ENCODE measurements around the gene KSR1.

DNA sequence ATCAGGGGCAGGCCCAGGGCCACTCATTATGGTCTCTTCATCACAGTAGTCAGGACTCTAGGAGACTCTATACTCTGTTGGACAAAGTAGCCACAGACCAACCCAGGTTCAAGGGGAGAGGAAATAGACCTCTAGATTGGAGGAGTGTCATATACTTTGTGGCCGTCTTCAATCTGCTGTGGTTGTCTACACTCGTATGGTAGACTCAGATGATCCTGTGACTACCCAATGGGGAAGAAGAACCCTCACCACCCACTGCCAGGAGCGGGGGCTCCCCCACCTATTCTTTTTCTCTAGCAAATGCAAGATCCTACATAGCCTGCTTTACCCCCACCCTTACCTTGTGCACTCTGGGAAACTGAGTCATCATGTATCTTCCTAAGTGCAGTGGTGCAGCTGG is 80.5 kb downstream of the KSR1 start:
- TF ChIP-seq, protein P1, sequence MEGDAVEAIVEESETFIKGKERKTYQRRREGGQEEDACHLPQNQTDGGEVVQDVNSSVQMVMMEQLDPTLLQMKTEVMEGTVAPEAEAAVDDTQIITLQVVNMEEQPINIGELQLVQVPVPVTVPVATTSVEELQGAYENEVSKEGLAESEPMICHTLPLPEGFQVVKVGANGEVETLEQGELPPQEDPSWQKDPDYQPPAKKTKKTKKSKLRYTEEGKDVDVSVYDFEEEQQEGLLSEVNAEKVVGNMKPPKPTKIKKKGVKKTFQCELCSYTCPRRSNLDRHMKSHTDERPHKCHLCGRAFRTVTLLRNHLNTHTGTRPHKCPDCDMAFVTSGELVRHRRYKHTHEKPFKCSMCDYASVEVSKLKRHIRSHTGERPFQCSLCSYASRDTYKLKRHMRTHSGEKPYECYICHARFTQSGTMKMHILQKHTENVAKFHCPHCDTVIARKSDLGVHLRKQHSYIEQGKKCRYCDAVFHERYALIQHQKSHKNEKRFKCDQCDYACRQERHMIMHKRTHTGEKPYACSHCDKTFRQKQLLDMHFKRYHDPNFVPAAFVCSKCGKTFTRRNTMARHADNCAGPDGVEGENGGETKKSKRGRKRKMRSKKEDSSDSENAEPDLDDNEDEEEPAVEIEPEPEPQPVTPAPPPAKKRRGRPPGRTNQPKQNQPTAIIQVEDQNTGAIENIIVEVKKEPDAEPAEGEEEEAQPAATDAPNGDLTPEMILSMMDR (conservative IDR thresholded peaks at IDR 0.05): no peak
- TF ChIP-seq EZH2 (IDR thresholded peaks at IDR 0.05; ENCODE audit: low read depth): no peak
